ENCODE data around the gene RPS6KL1. TPM values are rescaled to one million over a fixed set of nuclear protein-coding genes. Genes with fewer than 3 reads are reported as not detected.

RPS6KL1 gene
- total RNA-seq, 4 donors from 2014 or later = 0.83 to 1.7 (median 1.3) TPM

GRCh38 chr14:74860899-74861733 is 61.9 kb downstream of the RPS6KL1 start:
- Histone ChIP-seq H3K36me3 (no peaks in the 10 kb centered on the region), H3K4me3 (no peak overlapping the region), H3K27me3 (no peaks in the 10 kb centered on the region), H3K27ac (no peak overlapping the region), H3K9me3 (no peaks in the 10 kb centered on the region), H3K4me1 (peaks cover 0 to 9% (median 0%) of the 10 kb centered on the region in 3 donors)
- TF ChIP-seq POLR2A (IDR thresholded peaks at IDR 0.05) = no peak
- TF ChIP-seq CTCF (IDR thresholded peaks at IDR 0.05) = peak; percentile 81 to 88 (median 86)
- peak; percentile 32 for DNase-seq
- 26 to 29% methylated on average over 6 of the region's 7 CpGs for WGBS, 2 donors
- intact Hi-C loops (cut with DNase I) = no loop called here

- no peak for DNase-seq
- WGBS, 2 donors = 43 to 48% methylated on average over 10 of the region's 10 CpGs
These were observed 63.1 kb downstream of the RPS6KL1 start for GRCh38 chr14:74859757-74860552.

GRCh38 chr14:74858022-74858421 is 65.0 kb downstream of the RPS6KL1 start:
- intact Hi-C loops (cut with DNase I) = no loop called here
- WGBS, 2 donors = 33 to 60% methylated on average over 1 of the region's 1 CpG
- Histone ChIP-seq H3K4me3 (no peak overlapping the region), H3K27me3 (no peaks in the 10 kb centered on the region), H3K36me3 (no peaks in the 10 kb centered on the region), H3K27ac (no peak overlapping the region), H3K4me1 (peaks cover 0 to 33% (median 13%) of the 10 kb centered on the region in 3 donors), H3K9me3 (no peaks in the 10 kb centered on the region)
- DNase-seq = no peak
- TF ChIP-seq CTCF (IDR thresholded peaks at IDR 0.05) = no peak
- no peak for TF ChIP-seq POLR2A (IDR thresholded peaks at IDR 0.05)

More at GRCh38 chr14:74859757-74860552, 63.1 kb downstream of the RPS6KL1 start:
- no peaks in the 10 kb centered on the region for H3K27me3 ChIP-seq
- intact Hi-C loops (cut with DNase I) = no loop called here
- H3K4me1 ChIP-seq = peaks cover 0 to 16% (median 3%) of the 10 kb centered on the region in 3 donors
- H3K9me3 ChIP-seq = no peaks in the 10 kb centered on the region
- H3K36me3 ChIP-seq = no peaks in the 10 kb centered on the region
- H3K4me3 ChIP-seq = no peak overlapping the region
- no peak for TF ChIP-seq POLR2A (IDR thresholded peaks at IDR 0.05)
- no peak for TF ChIP-seq CTCF (IDR thresholded peaks at IDR 0.05)
- H3K27ac ChIP-seq = no peak overlapping the region

GRCh38 chr14:74856366-74856765 is 66.7 kb downstream of the RPS6KL1 start:
- Histone ChIP-seq H3K9me3 (no peaks in the 10 kb centered on the region), H3K4me1 (peaks cover 0 to 41% (median 17%) of the 10 kb centered on the region in 3 donors), H3K27me3 (no peaks in the 10 kb centered on the region), H3K4me3 (no peak overlapping the region), H3K36me3 (no peaks in the 10 kb centered on the region), H3K27ac (no peak overlapping the region)
- no peak for DNase-seq
- 60 to 88% methylated on average over 1 of the region's 1 CpG for WGBS, 2 donors
- intact Hi-C loops (cut with DNase I) = no loop called here
- TF ChIP-seq POLR2A (IDR thresholded peaks at IDR 0.05) (no peak), CTCF (IDR thresholded peaks at IDR 0.05) (no peak)

GRCh38 chr14:74855945-74856344 is 67.1 kb downstream of the RPS6KL1 start:
- 44 to 61% methylated on average over 2 to 4 of the region's 4 CpGs for WGBS, 2 donors
- intact Hi-C loops (cut with DNase I) = no loop called here
- no peak for DNase-seq
- H3K27me3 ChIP-seq = no peaks in the 10 kb centered on the region
- no peaks in the 10 kb centered on the region for H3K9me3 ChIP-seq
- H3K27ac ChIP-seq = no peak overlapping the region
- TF ChIP-seq CTCF (IDR thresholded peaks at IDR 0.05) (no peak), POLR2A (IDR thresholded peaks at IDR 0.05) (no peak)
- H3K4me1 ChIP-seq = peaks cover 0 to 39% (median 17%) of the 10 kb centered on the region in 3 donors
- H3K36me3 ChIP-seq = no peaks in the 10 kb centered on the region
- H3K4me3 ChIP-seq = no peak overlapping the region

Data from esophagus squamous epithelium (tissue), 5 donors.